Activated gamma-delta T cell (primary cell): ENCODE results near the gene ZNF610.
"Not testable (repeated sequence)": the region's sequence is repeated elsewhere in the genome, so short reads cannot be mapped to it uniquely, and the experiment has no call there.

ENCODE experiments used
- DNase-seq: peaks from one replicate; lab custom pipeline; 2025; lab: John Stamatoyannopoulos, UW
- total RNA-seq, 2 donors: gene quantifications; one replicate each; lab custom pipeline; 2026; lab: John Stamatoyannopoulos, UW

Gene ZNF610
- total RNA-seq = 3.8 to 4.1 reads per million in 2 donors

DNA sequence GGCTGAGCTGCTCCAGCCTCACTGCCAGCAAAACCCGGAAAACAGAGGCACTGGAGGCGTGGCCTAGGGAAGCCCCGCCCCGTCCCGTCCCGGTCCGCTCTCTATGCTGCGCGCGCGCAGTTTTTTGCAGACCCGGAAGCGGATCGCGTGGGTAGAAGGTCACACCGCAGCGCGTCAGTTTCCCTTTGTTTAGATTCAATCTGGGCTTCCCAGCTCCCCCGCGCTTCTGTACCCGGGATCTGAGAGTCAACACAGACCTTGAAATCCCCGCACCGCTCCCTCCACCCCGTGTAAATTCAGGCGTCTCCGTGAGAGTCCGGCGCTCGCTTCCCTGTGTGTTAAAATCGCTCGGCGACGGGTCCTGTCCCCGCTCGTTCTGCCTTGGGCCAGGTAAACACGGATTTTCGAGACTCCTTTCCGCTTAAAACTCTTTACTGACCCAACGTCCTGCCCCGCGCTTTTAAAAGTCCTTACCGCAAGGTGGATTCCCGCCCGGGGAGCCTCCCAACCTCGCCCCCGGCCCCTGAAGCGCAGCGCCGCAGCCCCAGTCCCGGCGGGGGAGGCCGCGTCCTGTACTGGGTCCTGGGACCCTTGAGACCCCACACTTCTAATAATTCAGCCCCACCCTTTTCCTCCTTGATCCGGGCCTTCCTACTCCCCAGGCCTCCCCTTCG lies at the start of gene ZNF610:
Gene ZNF610, plus strand, starts transcription at position 127 of the 674 bp plus-strand sequence. CDS start 12,930 bp downstream, outside the sequence.
- peak; percentile 48 for DNase-seq

DNA sequence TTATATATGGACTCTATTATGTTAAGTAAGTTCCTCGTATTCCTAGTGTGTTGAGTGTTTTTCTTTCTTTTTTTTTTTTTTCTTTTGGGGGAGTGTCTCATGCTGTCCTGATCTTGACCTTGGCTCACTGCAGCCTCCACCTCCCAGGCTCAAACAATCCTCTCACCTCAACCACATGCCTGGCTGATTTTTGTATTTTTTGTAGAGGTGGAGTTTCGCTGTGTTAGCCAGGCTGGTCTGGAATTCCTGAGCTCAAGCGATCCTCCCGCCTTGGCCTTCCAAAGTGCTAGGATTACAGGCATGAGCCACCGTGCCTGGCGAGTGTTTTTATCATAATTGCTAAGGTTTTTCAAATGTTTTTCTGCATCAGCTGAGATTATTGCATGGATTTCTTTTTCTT lies 49.8 kb upstream of the ZNF610 start:
- DNase-seq = no peak

GRCh38 chr19:52291781-52292180 lies 44.3 kb upstream of the ZNF610 start:
- DNase-seq = no peak

DNA sequence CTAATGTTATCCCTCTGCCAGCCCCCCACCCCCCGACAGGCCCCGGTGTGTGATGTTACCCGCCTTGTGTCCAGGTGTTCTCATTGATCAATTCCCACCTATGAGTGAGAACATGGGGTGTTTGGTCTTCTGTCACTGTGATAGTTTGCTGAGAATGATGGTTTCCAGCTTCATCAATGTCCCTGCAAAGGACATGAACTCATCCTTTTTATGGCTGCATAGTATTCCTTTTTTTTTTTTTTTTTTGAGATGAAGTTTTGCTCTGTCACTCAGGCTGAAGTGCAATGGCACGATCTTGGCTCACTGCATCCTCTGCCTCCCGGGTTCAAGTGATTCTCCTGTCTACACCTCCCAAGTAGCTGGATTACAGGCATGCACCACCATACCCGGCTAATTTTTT lies 43.1 kb upstream of the ZNF610 start:
- DNase-seq = not testable (repeated sequence)

- DNase-seq = no peak
Observed at GRCh38 chr19:52296400-52296772, 39.7 kb upstream of the ZNF610 start.

GRCh38 chr19:52296773-52297600 lies 39.1 kb upstream of the ZNF610 start, which contains the start of gene ZNF480:
TSS of gene ZNF480 (plus strand) at chr19:52297169. CDS start at chr19:52300413, 3,244 bp downstream.
- peak; percentile 78 for DNase-seq

DNA sequence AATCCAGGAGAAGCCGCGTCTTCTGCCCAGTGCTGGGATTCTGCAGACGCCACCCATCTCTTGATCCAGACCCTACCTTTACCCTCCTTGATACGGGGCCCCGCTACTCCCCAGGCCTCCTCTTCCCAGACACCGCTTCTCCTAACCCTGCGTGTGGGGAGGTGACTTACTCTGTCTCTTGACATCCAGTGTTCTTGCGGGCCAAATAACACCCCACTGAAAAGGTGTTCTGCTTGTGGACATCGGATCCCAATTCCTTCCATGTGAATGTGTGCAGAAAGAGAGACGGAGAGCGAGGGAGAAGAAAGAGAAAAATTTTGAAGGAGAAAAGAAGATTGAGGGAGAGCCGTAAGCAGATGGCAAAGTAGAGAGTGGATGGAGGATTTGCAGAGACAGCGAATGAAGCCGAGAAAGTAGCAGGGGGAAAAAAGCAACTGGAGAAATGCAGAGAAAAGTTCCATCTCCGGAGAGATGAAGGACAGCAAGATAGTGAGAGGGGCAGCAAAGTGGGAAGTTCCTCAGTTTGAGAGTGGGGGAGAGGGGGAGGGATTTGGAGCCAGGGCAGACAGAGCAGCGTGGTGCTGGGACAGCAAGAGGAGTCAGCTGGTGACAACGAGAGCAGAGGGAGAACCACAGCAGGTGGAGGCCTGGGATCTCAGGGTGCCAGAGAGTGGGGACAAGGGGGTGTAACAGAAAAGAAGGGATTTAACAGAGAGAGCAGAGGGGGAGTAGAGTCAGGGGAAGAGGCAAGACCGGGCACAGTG lies 38.3 kb upstream of the ZNF610 start:
- DNase-seq = no peak

DNA sequence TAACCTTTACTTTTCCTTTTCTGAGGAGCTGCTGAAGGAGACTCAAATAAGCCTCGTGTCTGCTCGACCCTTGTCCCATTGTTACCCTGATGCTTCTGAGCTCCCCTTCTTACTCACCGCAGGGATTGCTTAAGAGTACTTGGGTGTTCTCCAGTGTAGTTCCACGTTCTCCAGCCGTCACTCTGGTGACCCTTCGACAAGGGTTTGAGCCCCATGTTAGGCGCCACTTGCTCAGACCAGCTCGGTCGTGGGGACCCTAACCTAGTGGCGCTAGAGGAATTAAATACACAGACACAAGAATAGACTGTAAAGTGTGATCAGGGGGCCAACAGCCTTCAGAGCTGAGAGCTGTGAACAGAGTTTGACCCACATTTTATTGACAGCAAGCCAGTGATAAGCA lies 28.8 kb upstream of the ZNF610 start:
- DNase-seq = no peak

DNA sequence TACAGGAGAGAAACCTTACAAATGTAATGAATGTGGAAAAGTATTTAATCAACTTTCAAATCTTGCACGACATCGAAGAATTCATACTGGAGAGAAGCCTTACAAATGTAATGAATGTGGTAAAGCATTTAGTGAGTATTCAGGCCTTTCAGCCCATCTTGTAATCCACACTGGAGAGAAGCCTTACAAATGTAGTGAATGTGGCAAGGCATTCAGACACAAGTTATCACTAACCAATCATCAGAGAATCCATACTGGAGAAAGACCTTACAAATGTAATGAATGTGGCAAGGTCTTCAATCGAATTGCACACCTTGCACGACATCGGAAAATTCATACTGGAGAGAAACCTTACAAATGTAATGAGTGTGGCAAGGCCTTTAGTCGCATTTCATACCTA lies 13.6 kb upstream of the ZNF610 start:
- DNase-seq = no peak

- no peak for DNase-seq
Observed at GRCh38 chr19:52331757-52332156, 4.3 kb upstream of the ZNF610 start.

DNA sequence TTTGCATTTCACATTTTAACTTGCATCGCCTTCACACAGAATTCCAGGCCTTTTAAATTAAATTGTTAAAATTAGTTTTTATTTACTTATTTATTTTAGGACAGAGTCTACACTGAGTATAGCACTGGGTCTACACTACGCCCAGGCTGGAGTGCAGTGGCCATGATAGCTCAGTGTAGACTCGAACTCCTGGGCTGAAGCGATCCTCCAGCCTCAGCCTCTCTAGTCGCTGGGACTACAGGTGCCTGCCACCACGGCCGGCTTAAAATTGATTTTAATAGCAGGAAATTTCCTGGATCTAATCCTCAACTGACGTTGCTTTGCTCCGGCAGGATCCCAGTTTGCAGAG lies 301 bp upstream of the ZNF610 start:
- DNase-seq = no peak

GRCh38 chr19:52336791-52337381 lies 843 bp downstream of the ZNF610 start:
- DNase-seq = no peak

DNA sequence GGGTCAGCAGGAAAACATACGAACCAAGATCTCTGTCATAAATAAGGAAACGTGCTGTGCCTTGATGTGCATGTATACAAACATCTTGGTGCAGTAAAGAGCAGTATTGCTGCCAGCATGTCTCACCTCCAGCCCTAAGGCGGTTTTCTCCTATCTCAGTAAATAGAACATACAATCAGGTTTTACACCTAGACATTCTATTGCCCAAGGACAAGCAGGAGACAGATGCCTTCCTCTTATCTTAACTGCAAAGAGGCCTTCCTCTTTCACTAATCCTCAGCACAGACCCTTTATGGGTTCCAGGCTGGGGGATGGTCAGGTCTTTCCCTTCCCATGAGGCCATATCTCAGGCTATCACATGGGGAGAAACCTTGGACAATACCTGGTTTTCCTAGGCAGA lies 3.0 kb downstream of the ZNF610 start:
- not testable (repeated sequence) for DNase-seq

- DNase-seq = no peak
Observed at GRCh38 chr19:52343548-52343947, 7.5 kb downstream of the ZNF610 start.

- no peak for DNase-seq
Observed at GRCh38 chr19:52345162-52345561, 9.1 kb downstream of the ZNF610 start.

DNA sequence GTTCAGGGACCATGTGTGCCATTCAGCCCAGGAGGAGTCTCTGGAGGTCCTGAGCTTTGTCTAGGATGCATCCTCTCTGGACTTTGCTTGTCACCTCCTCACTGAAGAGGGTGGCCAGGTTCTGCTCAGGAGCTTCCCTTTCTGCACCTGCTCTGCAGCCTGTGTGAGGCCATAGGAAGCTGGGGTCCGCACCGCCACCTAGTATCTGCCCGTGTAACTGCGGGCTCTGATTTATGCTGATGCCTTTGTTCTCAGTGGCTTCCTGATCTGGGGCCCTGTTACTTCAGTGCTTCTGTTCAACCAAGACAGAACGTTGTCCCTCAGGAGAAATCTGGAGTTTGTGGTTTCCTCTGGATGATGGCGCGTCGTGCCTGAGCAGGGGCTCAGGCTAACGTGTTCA lies 15.5 kb downstream of the ZNF610 start:
- no peak for DNase-seq

DNA sequence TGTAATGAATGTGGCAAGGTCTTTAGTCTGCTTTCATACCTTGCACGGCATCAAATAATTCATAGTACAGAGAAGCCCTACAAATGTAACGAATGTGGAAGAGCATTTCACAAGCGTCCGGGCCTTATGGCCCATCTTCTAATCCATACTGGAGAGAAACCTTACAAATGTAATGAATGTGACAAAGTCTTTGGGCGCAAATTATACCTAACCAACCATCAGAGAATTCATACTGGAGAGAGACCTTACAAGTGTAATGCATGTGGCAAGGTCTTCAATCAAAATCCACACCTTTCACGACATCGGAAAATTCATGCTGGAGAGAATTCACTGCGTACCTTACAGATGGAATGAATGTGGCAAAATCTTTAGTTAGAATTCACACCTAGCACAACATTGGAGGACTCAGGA lies 30.4 kb downstream of the ZNF610 start:
- no peak for DNase-seq

DNA sequence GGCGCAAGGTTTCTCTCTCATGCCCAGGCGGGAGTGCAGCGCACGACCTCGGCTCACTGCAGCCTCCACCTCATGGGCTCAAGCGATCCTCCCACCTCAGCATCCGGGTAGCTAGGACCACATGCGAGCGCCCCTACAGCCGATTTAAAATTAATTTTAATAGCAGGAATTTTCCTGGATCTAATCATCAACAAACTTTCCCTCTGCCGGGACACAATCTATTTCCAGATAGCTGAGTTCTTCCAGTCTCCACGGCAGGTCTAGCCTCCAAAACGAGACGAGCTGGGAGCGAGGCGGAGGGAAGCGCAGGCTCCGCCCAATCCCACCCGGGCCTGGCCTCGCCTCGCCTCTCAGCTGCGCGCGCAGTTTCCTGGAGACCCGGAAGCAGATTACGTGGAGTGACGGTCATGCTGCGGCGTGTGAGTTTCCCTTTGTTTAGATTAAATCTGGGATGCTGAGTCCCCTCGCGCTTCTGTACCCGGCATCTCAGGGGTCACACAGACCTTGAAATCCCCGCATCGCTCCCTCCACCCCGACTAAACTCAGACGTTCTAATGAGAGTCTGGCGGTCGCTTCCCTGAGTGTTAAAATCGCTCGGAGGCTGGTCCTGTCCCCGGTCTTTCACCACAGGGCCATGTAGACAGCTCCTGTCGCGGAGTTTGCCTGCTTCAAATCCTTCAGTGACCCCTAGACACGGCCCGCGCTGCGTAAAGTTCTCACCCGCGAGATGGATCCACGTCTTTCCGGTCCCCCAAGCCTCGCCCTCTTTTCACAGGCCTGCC lies 33.7 kb downstream of the ZNF610 start, which contains the start of gene ZNF880:
Gene ZNF880, plus strand, starts transcription at position 365 of the 782 bp plus-strand sequence. Its CDS starts 43 bp downstream, at position 408.
- peak; percentile 63 for DNase-seq

GRCh38 chr19:52370341-52370710 lies 34.3 kb downstream of the ZNF610 start:
- DNase-seq = no peak

GRCh38 chr19:52391135-52391534 lies 55.1 kb downstream of the ZNF610 start:
- DNase-seq = no peak
